ENCODE data around the gene LRP2.
"Not testable (repeated sequence)": the region's sequence is repeated elsewhere in the genome, so short reads cannot be mapped to it uniquely, and the experiment has no call there.

The LRP2 gene

DNA sequence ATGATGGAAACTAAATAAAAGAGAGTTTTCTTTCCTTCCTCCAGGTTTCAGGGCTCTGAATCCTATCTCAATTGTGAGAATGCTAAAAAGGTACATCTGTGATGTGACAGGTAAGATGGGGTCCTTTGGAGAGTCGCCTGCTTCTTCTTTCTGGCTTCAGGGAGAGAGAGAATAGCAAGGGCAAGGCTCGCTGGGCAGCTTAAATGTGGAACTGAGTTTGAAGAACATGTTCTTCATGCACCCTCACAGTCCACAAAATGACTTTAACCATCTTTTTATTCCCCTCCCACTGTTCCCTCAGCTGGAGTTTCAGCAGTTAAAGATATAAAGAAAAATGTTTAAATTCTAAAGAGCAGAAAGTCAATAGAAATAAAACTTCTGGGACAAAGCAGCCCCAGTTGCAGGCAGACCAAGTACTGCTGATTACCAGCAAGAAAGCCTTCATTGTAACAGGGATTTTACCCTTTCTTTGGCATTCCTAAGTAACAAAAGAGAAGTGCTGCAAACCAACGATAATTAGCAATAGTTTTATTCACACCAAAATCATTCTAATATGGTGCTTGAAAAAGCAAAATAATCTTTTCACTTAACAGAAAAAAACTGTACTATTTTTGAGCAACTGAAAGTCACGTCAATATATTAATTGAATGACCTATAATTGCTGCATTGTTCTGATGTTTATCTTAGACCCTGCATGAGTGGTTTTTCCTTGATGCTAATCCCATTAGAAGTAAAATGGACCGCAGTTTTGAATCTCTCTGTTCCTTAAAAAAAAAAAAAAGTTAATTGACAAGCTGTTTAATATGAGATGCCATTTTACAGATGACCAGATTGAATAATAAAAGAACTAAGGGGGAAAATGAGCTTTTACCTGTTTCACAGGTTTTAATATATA lies 61.5 kb downstream of the LRP2 start:
- DNase-seq: no peak

DNA sequence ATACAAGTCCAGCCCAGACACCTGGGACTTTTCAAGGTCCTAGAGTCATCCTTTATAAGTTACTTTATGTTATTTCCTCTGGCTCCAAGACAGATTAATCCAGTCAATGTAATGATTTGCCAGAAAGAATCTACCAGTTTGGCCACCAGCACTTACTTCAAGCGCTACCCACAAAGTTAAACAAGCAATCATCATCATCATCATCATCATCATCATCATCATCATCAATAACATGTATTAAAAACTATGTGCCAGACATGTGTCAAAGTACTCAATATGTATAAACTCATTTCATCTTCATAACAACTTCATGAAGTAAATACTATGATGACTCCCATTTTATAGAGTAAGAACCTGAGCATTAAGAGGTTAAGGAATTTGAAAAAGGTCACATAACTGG lies 64.3 kb downstream of the LRP2 start:
- no peak for DNase-seq

DNA sequence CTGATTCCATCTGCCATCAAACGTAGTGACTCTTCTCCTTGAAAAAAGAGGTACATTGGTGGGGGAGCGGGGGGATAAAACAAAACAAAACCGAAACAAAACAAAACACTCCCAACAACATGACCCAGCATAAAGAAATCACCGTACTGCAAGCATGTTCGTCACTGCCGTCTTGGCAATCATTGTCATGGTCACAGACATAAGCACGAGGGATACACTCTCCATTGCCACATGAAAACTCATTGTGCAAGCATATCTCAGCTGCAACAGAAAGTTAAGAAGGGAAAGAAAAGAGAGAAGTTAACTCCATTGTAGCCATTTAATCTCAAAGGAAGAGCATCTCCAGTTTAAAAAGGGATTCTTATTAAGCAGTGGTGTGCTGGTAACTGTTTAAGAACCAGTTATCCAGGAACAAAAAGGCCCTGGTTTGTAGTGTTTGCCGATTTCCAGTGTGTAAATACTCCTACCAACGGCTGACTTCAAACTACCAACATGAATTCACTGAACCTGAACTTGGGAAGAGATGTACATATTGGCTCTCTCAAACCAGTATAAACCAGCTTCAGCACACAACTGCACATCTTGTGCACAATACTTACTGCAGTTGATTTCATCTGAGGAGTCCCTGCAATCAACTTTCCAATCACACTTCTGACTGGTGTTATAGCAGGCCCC lies 68.2 kb downstream of the LRP2 start:
- DNase-seq: no peak

DNA sequence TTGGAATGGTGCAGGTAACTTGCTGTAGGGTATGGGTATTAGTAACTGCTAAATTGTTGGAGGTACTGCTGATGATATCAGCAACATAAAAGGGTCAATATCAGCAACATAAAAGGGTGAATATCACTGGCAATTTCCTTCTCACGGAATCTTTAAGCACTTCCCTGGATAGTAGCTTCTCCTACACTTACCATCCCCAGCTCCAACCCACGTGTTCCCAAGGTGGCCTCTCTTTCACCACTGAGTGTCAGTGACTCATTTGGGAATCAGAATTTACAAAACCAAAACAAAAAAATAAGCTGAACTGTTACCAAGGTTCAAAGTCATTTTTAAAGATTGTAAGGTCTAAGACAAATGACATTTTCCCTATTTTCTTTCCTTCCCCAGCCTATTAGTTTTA lies 70.8 kb downstream of the LRP2 start:
- DNase-seq: no peak

DNA sequence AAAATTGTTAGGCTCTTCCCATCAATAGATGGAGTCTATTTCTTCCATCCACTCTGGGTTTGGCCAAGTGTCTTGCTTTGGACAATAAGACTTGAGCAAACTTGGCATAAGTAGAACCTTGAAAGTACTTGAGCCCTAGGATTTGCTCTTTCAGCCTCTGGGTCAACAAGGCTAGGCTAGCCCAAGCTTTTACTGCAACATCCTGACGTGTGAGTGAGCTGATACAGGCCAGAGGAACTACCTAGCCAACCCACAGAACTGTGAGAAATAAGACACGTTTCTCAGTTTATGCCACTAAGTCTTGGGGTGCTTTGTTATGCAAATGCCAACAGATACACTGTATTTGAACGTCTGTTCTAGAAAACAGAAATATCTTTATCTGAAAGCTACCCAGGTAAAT lies 71.9 kb downstream of the LRP2 start:
- DNase-seq: no peak

DNA sequence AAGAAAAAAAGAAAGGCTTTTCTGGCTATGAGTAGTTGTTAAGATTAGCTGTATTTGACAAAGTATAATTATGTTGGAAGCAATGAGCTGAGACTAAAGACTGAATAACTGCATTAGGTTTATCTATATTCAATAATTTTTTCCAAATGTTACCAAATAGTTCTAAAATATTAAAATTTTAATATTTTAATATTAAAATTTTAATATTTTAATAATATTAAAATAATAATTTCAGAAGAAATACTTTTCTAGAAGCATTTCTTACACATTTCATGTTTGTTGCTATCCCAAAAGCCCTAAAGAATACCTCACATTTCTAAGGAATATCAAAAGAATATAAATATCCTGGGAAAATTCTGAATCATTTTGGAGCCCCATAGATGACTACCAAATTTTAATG lies 74.7 kb downstream of the LRP2 start:
- no peak for DNase-seq

DNA sequence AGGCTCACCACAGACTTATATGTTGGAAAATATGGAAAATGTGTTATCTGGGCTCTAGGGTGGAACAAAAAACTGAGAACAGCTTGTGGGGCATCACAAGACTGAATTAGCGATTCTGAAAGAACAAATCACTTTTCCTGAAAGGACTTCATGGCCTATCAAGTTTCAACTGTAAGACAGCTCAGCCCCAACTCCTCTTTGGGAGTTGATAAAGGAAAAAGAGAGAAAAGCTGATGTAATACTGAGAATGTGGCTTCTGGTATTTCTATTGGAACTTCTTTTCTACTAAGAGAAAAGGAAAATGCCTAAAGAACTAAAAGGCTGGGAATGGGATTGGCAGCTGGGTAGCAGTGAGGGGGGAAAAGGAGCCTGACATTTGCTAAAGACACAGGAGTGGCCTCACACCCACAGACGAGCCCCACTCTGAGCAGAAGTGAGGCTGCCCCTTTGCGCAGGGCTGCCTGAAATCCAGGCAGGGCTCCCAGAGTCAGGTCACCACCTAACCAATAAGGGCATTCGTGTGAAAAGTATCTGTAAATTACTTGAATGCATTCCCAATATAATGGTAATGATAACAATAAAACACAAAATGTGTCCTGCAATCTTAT lies 75.6 kb downstream of the LRP2 start:
- no peak for DNase-seq

DNA sequence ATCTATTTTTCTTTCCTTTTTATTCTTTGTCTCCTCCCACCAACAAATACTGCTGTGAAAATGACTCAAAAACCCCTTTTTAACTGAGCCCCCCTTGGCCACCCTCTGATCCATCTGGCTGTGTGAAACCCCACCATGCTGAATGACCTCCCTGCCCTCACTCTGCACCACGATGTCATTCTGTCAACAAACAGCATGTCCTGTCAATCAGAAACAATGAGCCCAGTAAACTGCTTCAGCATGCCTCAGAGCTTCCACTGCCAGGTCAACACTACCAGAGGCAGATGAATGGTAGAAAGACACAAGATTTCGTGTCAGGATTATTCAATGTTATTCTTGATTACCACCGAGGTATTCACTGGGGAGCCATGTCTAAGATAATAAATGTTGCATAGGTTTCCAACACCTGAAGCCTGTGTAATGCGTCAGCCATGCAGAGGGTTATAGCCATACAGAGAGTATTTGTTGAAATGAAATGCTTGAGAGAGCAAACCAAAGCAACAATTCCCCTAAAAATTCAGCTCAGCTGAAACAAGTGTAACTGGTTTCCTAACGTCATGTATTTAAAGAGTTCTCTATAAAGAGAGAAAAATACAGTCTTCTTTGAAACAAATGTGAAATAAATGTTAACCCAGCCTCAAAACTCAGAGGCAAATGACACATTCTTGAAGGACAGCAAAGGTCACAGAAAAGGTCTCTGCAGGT lies 76.7 kb downstream of the LRP2 start:
- DNase-seq: no peak

DNA sequence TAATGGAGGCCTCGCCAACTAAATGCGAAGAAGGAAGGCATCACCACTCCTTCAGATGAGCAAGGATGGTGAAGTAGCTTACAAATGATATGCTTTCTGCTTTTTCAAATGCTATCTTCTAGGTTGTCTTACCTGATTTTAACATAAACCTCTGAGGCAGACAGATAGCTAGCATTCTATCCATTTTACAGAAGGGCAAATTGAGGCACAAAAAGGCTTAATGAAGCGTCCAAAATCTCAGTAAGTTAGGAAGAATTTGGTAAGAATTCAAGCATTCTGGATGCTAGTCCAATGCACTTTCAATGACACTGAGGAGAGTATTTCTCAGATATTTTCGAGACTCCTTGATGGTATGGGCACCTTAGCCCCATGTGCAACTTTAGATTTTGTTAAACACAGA lies 81.8 kb downstream of the LRP2 start:
- no peak for DNase-seq

DNA sequence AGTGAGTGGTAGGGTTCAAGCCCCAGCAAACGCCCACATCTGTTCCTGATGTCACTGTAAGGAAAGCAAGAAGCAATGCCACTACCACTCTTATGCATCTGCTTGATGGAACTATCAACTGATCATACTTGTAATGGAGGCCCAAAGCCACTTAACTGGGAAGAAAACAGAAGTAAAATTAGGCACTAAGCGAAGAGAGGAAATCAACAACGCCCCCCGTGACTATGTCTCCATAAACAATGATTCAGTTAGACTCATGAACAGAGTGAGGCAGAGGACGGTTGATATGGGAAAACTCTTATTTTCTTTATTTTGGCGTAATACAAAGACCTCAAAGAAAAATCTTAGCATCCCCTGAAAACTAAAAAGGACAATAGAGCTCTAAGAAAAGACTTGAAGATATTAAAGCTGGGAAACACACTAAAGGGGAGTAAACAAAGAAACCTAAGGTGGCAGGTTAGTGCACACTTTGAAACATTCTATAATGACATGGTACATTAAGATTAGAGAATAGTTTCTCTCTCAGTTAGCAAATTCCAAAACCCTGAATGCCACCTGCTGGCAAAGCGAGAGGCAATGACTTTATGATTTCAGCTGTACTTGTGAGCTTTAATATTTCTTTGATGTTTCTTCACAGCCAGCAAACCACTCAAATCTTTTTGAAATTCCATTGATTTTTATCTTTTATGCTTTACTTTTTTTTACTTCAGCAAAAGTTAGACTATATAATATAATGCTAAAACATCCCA lies 86.5 kb downstream of the LRP2 start:
- DNase-seq: no peak

DNA sequence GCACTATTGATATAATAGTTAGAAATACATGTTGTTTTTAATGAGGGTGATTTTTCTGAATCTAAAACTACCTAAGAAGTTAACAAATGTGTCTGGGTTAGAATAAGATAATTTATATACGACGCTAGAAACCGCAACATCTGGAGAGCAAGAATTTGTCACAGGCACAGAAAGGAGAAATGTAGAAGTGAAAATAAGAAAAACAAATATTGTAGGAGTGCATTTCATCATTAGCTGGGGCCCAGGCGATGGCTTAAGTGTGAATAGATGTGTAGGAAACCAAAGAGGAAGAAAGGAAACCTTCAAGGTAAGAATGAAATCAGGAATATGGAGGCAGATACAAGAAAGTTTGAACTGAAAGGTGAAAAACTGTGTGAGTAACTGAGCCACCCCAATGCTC lies 90.3 kb downstream of the LRP2 start:
- no peak for DNase-seq

DNA sequence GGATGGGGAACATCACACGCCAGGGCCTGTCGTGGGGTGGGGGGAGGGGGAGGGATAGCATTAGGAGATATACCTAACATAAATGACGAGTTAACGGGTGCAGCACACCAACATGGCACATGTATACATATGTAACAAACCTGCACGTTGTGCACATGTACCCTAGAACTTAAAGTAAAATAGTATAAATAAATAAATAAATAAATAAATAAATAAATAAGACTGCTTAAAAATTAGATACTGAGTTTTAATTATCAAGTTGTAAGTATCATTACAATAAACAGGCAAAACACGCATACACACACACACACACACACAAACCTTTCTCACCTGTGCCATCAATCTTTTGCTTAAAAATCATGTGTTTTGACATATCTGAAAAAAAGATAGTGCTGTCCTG lies 91.8 kb downstream of the LRP2 start:
- DNase-seq: not testable (repeated sequence)

DNA sequence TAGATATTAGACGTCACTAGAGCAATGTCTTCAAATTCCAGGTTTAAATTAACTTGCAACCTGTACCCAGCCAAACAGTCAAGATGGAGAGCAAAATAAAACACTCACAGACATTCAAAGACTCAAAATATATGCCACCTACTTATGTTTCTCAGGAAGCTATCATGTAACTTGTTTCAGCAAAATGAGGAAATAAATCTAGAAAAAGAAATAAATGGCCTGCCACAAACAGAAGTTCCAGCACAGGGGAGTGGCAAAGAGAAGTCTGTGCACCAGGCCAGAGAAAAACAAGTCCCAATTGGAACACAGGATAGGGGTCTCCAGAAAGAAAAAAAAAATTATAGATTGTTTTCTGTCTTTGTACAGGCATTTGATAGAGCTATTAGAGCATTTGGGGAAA lies 96.7 kb downstream of the LRP2 start:
- DNase-seq: no peak

DNA sequence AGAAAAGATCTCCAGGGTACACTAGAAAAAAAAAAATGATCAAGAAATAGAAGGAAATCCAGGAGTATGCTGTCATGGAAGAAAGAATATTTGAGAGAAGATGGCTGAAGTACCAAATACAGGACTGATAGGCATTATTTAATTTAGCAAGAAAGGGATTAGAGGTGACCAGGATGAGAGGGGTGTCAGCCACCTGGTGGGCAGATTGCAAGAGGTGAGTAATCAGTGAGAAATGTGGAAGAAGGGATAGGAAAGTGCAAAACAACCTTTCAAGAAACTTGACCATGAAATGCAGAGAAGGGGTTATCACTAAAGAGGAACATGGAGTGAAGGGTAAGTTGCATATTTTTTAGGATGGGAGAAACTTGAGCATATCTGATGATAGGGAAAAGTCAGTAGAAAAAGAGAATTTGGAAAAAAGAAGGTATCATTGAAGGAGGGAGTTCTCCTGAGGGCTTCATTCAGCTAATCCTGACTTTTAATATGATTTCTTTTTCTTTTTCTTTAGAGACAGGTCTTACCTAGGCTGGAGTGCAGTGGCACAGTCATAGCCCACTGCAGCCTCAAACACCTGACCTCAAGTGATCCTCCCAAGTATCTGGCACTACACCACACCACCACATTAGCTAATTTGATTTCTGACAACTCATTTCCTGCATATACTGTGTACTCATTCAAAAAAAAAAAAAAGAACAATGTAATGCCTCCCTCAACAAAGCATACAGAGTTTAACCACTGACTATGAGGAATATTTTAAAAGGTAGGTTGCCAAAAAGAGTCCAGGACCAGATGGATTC lies 101.3 kb downstream of the LRP2 start:
- DNase-seq: no peak

DNA sequence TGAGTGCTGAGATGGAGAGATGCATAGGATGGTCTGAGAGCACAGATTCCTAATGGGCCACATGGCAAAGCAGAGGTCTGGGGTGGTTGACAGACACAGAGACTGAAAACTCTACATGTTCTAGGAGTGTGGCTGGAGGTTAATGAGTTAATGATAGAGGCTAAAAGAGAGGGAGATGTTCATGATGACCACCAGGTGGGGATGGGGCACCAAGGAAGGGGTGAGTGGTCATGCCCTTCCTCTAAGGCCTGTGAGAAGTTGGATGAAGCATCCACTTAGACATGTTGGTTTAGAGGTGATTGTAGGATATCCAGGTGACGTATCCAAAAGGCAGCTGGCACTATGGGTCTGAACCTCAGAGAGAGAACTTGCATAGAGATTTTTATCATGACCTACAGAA lies 102.1 kb downstream of the LRP2 start:
- DNase-seq: no peak

DNA sequence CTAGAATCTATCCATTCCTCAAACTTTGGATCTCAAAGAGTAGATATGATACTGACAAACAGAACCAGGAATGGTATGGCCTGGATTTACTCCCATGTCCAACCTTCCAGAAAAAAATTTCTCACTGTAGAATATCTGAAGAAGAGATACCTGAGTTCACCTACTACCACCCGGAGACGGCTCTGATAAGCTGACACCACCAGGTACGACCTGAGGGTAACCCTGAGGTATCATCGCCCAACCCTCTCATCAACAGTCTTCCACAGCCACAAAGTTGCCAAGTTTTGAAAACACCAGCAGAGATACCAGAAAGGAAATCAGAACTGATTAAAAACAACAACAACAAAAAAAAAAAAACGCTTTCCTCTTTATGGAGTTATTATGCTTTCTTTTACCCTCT lies 102.9 kb downstream of the LRP2 start:
- no peak for DNase-seq

DNA sequence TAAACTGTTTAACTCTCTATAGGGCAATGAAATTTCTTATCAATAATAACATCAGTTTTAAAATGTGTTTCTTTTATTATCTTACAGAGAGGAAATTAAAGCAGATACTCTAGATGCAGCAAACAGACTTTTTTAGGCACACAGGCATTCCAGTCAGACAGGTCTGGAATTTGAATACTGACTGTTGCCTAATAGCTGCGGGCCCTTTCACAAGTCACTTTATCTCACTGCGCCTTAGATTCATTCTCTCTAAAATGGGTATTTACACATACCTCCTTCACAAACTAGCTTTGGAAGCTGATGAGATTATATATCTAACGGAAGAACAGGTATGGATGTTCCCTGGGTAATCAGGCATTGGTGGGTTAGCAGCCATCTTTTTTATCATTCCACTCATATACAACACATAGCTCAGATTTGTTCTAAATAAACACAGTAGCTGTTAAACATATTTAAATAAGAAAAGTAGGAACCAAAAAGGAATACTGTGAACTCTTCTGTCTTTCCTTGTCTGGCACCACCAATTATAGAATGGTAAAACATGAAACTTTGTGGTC lies 104.2 kb downstream of the LRP2 start:
- no peak for DNase-seq

DNA sequence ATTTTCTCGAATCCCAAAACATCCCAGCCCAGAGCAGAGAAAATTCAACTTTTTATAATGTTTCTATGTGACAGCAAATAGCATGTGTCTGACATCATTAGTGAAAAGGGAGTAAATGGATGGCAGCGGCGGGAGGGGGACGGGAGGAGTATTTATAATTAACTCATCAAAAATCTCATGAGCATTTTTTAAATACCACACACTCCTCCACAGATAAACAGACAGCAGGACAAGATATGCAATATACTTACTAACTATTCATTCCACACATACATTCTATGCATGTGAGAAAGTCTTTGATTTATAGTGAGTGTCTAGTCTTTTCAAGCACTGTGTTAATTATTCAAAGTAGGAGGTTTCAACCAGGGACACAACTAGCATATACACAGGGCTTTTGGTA lies 107.6 kb downstream of the LRP2 start:
- DNase-seq: no peak

DNA sequence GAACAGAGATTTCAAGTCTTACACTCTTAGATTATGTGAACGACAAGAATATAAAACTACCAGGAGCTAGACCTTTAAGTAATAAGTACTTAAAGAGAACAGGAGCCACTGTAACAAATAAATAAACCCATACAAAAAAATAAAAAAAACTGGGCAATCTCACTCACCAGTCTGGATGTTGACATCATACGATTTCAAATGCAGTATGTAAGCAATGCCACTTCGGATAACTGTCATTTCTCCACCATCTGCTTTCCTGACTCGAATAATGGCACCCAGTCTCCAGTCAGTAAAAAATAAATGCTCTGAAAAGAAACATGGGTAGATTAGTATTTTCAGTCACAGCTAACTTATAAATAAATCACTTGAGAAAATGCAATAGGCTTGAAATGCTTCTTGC lies 115.1 kb downstream of the LRP2 start:
- no peak for DNase-seq

DNA sequence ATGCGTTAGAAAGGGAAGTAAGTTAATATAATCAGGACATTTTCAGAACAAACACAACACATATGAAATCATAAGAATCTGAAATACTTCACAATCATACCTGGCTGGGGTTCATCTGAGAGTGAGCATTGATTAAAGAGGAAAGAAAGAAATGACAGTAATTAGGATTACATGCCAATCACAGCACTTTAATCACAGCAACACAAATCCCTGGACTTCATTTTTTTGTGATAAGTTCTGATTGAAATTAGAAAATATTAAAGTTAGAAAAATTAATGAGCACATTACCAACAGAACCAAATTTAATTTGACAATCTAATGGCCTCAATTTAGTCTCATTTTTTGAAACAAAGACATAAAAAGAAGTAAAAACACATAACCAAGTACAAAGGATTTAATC lies 121.9 kb downstream of the LRP2 start:
- no peak for DNase-seq

DNA sequence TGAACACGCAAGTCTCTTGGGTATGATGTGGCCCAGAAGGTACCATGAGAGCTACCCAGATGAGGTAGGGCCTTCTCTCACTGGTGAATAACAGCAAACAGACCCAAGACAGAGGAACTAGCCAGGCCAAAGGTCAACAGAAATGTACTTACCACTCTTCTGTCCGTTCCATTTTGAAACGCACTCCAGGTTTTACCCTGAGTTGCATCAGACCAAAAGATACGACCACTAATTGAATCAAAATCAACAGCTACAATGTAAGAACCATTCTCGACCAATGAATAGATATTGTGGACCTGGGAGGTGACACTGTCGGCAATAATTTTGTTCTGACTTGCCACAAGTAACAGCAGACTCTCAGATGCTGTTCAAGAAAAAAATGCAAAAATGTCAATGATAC lies 124.4 kb downstream of the LRP2 start:
- DNase-seq: no peak

DNA sequence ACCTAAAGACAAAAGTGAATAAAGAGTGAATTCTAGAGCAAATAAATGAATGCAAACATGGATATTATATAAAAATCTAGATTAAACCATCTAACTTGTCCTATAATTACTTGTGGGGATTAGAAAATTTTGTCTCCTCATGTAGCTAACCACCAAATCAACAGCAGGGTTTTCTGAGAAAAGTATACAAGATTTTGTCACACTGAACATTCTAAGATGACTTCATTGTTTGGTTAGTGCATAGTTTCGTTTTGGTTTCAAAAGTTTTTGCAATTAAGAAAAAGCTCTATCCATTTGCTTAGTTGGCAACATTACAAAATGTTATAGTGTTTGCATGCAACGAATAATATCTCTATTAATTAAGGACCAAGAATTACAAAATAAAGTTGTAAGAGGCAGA lies 125.0 kb downstream of the LRP2 start:
- no peak for DNase-seq

All from activated T-cell treated with anti-CD3 and anti-CD28 coated beads, Interleukin-2, amount 50 U/mL, for 48 hours (primary cell).